ENCODE results near the gene RAB15.

Gene RAB15

GRCh38 chr14:64955297-64955696, 16.8 kb downstream of the RAB15 start:
- peak; percentile 46 for DNase-seq (ENCODE audit: low spot score)

- peak; percentile 42 for DNase-seq (ENCODE audit: low spot score)
Observed at GRCh38 chr14:64954491-64955240, 17.5 kb downstream of the RAB15 start.

GRCh38 chr14:64953661-64954060, 18.5 kb downstream of the RAB15 start:
- DNase-seq (ENCODE audit: low spot score): no peak

GRCh38 chr14:64953310-64953654, 18.9 kb downstream of the RAB15 start:
- no peak for DNase-seq (ENCODE audit: low spot score)

- no peak for DNase-seq (ENCODE audit: low spot score)
Observed at GRCh38 chr14:64952598-64953309, 19.4 kb downstream of the RAB15 start.

- DNase-seq (ENCODE audit: low spot score): no peak
Observed at GRCh38 chr14:64951724-64952123, 20.4 kb downstream of the RAB15 start.

GRCh38 chr14:64951291-64951690, 20.8 kb downstream of the RAB15 start:
- DNase-seq (ENCODE audit: low spot score): no peak

- DNase-seq (ENCODE audit: low spot score): no peak
Observed at GRCh38 chr14:64950889-64951288, 21.2 kb downstream of the RAB15 start.

- no peak for DNase-seq (ENCODE audit: low spot score)
Observed at GRCh38 chr14:64948612-64949210, 23.4 kb downstream of the RAB15 start.

GRCh38 chr14:64947710-64948611, 24.2 kb downstream of the RAB15 start:
- no peak for DNase-seq (ENCODE audit: low spot score)

- DNase-seq (ENCODE audit: low spot score): no peak
Observed at GRCh38 chr14:64946310-64947045, 25.7 kb downstream of the RAB15 start.

- no peak for DNase-seq (ENCODE audit: low spot score)
Observed at GRCh38 chr14:64945431-64946178, 26.5 kb downstream of the RAB15 start.

GRCh38 chr14:64944861-64945260, 27.3 kb downstream of the RAB15 start:
- DNase-seq (ENCODE audit: low spot score): no peak

- no peak for DNase-seq (ENCODE audit: low spot score)
Observed at GRCh38 chr14:64944041-64944440, 28.1 kb downstream of the RAB15 start.

- DNase-seq (ENCODE audit: low spot score): no peak
Observed at GRCh38 chr14:64943556-64943955, 28.6 kb downstream of the RAB15 start.

GRCh38 chr14:64942531-64943111, 29.5 kb downstream of the RAB15 start, which contains the start of gene GPX2:
GPX2 (minus strand) TSS chr14:64942745; CDS start chr14:64942726, 19 bp downstream.
- DNase-seq (ENCODE audit: low spot score): no peak

GRCh38 chr14:64940336-64940910, 31.7 kb downstream of the RAB15 start:
- DNase-seq (ENCODE audit: low spot score): no peak

- no peak for DNase-seq (ENCODE audit: low spot score)
Observed at GRCh38 chr14:64939817-64940190, 32.3 kb downstream of the RAB15 start.

- DNase-seq (ENCODE audit: low spot score): no peak
Observed at GRCh38 chr14:64938972-64939816, 32.9 kb downstream of the RAB15 start.
